ENCODE measurements around the gene INHA.

INHA gene

GRCh38 chr2:219562049-219563020, 9.8 kb upstream of the INHA start:
- H3K4me3 ChIP-seq (ENCODE audit: control insufficient read depth, low read depth, low read length) = no peak overlapping the region
- DNase-seq (ENCODE audit: low read depth) = no peak
- TF ChIP-seq CTCF (IDR thresholded peaks at IDR 0.05; ENCODE audit: control insufficient read depth, insufficient read depth, low read depth, low read length, missing control alignments) = no peak

GRCh38 chr2:219563271-219563928, 8.7 kb upstream of the INHA start:
- no peak for TF ChIP-seq CTCF (IDR thresholded peaks at IDR 0.05; ENCODE audit: control insufficient read depth, insufficient read depth, low read depth, low read length, missing control alignments)
- no peak for DNase-seq (ENCODE audit: low read depth)
- no peak overlapping the region for H3K4me3 ChIP-seq (ENCODE audit: control insufficient read depth, low read depth, low read length)

- H3K4me3 ChIP-seq (ENCODE audit: control insufficient read depth, low read depth, low read length) = no peak overlapping the region
- TF ChIP-seq CTCF (IDR thresholded peaks at IDR 0.05; ENCODE audit: control insufficient read depth, insufficient read depth, low read depth, low read length, missing control alignments) = no peak
- DNase-seq (ENCODE audit: low read depth) = no peak
Measured at GRCh38 chr2:219565130-219566080, 6.7 kb upstream of the INHA start.

GRCh38 chr2:219566640-219567039, 5.5 kb upstream of the INHA start:
- TF ChIP-seq CTCF (IDR thresholded peaks at IDR 0.05; ENCODE audit: control insufficient read depth, insufficient read depth, low read depth, low read length, missing control alignments) = no peak
- H3K4me3 ChIP-seq (ENCODE audit: control insufficient read depth, low read depth, low read length) = no peak overlapping the region
- DNase-seq (ENCODE audit: low read depth) = no peak

GRCh38 chr2:219567131-219567530, 5.0 kb upstream of the INHA start:
- no peak for TF ChIP-seq CTCF (IDR thresholded peaks at IDR 0.05; ENCODE audit: control insufficient read depth, insufficient read depth, low read depth, low read length, missing control alignments)
- H3K4me3 ChIP-seq (ENCODE audit: control insufficient read depth, low read depth, low read length) = no peak overlapping the region
- no peak for DNase-seq (ENCODE audit: low read depth)

GRCh38 chr2:219567791-219568361, 4.2 kb upstream of the INHA start:
- no peak overlapping the region for H3K4me3 ChIP-seq (ENCODE audit: control insufficient read depth, low read depth, low read length)
- no peak for DNase-seq (ENCODE audit: low read depth)
- TF ChIP-seq CTCF (IDR thresholded peaks at IDR 0.05; ENCODE audit: control insufficient read depth, insufficient read depth, low read depth, low read length, missing control alignments) = no peak
